GM20000 (cell line): Measurements from ENCODE around the gene TAS2R16.

Source experiments
- DNase-seq: peaks from one replicate; pipeline ENCODE4 v3.0.0; 2012; ENCODE audit warnings: low spot score
- CTCF ChIP-seq: IDR thresholded peaks from 2 replicates; pipeline ENCODE4 v1.5.1; 2012; ENCODE audit warnings: mild to moderate bottlenecking, control low read depth; ENCODE audit errors: extremely low read depth, missing control alignments

Gene TAS2R16

GRCh38 chr7:122989577-122989976 lies 5.9 kb downstream of the TAS2R16 start:
- no peak for TF ChIP-seq CTCF
- no peak for DNase-seq

GRCh38 chr7:122989041-122989440 lies 6.5 kb downstream of the TAS2R16 start:
- DNase-seq: no peak
- TF ChIP-seq CTCF: no peak

- no peak for DNase-seq
- no peak for TF ChIP-seq CTCF
These were observed 7.2 kb downstream of the TAS2R16 start for GRCh38 chr7:122988333-122988732.

- no peak for TF ChIP-seq CTCF
These were observed 8.0 kb downstream of the TAS2R16 start for GRCh38 chr7:122987463-122987862.

GRCh38 chr7:122984021-122984420 lies 11.5 kb downstream of the TAS2R16 start:
- TF ChIP-seq CTCF: no peak
- DNase-seq: no peak

More at GRCh38 chr7:122987463-122987862, 8.0 kb downstream of the TAS2R16 start:
- no peak for DNase-seq

- DNase-seq: no peak
- no peak for TF ChIP-seq CTCF
These were observed 12.2 kb downstream of the TAS2R16 start for GRCh38 chr7:122983261-122983660.

- TF ChIP-seq CTCF: no peak
- no peak for DNase-seq
These were observed 20.2 kb downstream of the TAS2R16 start for GRCh38 chr7:122975341-122975740.
